Stomach (tissue), 4 donors: Measurements from ENCODE around the gene ZBED4.

Source experiments
- EP300 ChIP-seq: sonication (generic); formaldehyde crosslinking; IDR thresholded peaks from one replicate; pipeline ENCODE4 v1.6.1; 2017; ENCODE audit warnings: antibody characterized with exemption
- POLR2A ChIP-seq, 4 donors: fragments of 450-650 bp; IDR thresholded peaks; one replicate each; pipeline ENCODE4 v1.6.1; 2016; ENCODE audit warnings: antibody characterized with exemption in 4 of 4, control low read depth in 2 of 4, mild to moderate bottlenecking in 1 of 4, moderate library complexity in 1 of 4
- POLR2AphosphoS5 ChIP-seq, 3 donors: sonication (generic); formaldehyde crosslinking; IDR thresholded peaks; one replicate each; pipeline ENCODE4 v1.6.1; 2016; ENCODE audit warnings: antibody characterized with exemption in 3 of 3
- TF ChIP-seq, protein P1 (sequence below), 7 experiments: fragments of 450-650 bp in 4 of 7; fragments of 200-600 bp in 3 of 7; sonication (generic) in 3 of 7; IDR thresholded peaks; one replicate each; pipeline ENCODE4 v1.5.1; 2016 to 2019; ENCODE audit warnings: antibody characterized with exemption in 7 of 7, control low read depth in 2 of 7, mild to moderate bottlenecking in 1 of 7

DNA sequence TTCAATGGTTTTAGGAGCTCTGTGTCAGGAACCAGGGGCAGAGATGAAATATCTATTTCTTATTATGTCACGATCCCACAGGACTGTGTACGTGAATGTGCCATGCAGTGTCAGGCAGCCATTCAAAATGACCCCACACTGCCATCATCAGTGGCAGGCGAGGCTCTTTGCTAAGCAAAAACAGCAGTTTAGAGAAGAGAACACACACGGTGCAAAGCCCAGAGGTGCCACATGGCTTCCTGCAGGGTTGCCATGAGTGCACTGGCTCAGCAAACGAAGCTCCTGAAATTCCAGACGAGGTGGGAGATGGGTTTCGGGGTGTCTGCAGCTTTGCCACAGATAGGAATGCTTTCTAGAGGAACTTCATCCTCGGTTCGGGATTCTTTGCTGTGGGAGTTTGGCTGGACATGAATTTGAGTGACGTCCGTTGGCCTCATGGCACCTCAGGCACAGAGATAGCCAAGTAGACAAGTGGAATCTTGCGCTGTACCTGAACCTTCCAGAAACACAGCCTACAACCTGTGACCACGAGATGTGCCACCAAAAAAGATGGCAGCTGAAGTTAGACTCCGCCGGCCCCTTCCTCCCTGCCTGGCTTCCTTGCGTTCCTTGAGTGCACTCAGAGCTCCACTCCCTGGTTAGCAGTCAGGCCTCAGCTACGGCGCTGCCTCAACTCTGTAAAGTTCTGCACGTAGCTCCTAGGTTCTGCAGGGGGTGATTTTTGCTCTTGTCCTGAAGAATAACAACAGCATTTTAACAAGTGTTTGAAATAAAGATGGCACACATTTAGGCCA is 7.8 kb upstream of the ZBED4 start:
- TF ChIP-seq, protein P1, sequence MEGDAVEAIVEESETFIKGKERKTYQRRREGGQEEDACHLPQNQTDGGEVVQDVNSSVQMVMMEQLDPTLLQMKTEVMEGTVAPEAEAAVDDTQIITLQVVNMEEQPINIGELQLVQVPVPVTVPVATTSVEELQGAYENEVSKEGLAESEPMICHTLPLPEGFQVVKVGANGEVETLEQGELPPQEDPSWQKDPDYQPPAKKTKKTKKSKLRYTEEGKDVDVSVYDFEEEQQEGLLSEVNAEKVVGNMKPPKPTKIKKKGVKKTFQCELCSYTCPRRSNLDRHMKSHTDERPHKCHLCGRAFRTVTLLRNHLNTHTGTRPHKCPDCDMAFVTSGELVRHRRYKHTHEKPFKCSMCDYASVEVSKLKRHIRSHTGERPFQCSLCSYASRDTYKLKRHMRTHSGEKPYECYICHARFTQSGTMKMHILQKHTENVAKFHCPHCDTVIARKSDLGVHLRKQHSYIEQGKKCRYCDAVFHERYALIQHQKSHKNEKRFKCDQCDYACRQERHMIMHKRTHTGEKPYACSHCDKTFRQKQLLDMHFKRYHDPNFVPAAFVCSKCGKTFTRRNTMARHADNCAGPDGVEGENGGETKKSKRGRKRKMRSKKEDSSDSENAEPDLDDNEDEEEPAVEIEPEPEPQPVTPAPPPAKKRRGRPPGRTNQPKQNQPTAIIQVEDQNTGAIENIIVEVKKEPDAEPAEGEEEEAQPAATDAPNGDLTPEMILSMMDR (IDR thresholded peaks at IDR 0.05), result no peak
- TF ChIP-seq POLR2A (IDR thresholded peaks at IDR 0.05) (no peak), EP300 (no peak), POLR2AphosphoS5 (IDR thresholded peaks at IDR 0.05) (no peak)
